HT1080 (cell line): ENCODE results near the gene APP. TPM values are rescaled to one million over a fixed set of nuclear protein-coding genes. Genes with fewer than 3 reads are reported as not detected.
"Not testable (repeated sequence)": the region's sequence is repeated elsewhere in the genome, so short reads cannot be mapped to it uniquely, and the experiment has no call there.

Source experiments
- DNase-seq: peaks from one replicate; pipeline ENCODE4 v3.0.0-alpha.2; 2015; ENCODE audit warnings: low read depth
- total RNA-seq: library from RNA; depleted of rRNA; stranded (reverse); fragments of >200 nt; shearing (Covaris generic); gene quantifications from 2 replicates; pipeline ENCODE4 v1.2.3, GENCODE V29; 2014

Gene APP
- total RNA-seq, 1 experiment from 2014 or later, result 235 TPM

DNA sequence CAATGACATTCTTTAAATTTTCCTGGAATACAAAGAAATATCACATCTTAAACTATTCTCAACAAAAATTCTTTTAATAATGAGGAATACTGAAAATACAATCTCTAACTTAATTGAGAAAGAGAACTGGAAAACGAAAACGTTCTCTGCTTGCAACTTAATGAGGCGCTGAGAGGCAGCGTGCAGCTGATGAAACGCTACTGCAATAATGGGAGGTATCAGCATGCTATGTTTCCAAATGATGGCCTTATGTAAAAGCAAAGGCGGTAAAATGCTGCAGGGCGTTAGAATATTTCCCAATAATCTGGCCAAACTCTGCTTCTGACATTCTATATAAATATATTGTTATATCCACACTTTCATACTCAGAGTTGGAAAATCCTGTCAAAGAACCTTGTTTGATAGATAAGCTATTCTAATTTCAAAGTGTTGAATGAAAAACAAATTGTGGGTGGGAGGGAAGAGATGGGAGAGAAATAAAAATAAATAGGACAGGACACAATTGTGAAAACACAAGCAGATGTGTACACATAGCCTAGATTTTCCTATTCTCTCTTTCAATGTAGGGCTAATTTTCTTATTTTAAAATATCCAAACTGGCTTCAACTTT lies 70.9 kb downstream of the APP start:
- no peak for DNase-seq

DNA sequence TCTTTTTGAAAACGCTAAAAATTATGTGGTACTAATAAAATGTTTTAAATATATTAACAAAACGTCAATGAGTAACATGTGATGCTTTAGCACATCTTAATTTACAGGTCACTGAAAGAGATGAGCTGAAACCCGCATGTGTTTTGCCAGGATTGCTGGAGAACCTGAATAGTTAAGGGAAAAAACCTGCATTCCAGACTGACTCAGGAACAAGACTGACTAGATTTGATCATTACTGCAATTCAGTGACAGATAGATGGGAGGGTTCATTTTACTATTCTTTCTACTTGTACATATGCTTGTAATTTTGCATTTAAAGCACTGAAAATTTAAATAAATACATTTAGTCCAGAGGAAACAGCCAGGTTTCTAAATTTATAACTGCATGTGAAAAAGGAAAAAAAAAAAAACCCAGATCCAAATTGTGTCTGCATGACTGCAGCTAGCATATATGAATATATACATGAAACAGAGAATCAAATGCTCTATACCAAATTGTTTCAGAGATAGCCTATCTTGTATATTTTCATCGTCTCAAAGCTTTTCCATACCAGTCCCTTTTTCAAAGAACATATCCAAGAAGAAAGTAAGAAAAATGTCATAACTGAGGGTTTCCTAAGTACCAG lies 71.7 kb downstream of the APP start:
- DNase-seq, result no peak

DNA sequence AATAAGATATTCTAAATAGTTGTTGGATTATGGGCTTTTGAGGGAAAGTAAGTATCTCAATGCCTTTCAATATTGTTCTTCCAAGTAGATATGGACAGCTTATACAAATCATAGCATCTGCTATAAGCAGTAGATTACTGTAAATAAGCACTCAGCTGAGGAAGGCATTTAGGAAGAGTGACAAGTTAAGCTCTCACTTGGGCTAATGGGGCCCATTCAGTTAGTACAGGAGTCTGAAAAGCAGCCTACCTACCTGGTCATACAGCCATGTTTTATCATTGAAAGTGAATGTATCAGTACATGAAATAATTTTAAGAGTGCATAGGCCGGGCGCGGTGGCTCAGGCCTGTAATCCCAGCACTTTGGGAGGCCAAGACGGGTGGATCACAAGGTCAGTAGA lies 73.1 kb downstream of the APP start:
- no peak for DNase-seq

DNA sequence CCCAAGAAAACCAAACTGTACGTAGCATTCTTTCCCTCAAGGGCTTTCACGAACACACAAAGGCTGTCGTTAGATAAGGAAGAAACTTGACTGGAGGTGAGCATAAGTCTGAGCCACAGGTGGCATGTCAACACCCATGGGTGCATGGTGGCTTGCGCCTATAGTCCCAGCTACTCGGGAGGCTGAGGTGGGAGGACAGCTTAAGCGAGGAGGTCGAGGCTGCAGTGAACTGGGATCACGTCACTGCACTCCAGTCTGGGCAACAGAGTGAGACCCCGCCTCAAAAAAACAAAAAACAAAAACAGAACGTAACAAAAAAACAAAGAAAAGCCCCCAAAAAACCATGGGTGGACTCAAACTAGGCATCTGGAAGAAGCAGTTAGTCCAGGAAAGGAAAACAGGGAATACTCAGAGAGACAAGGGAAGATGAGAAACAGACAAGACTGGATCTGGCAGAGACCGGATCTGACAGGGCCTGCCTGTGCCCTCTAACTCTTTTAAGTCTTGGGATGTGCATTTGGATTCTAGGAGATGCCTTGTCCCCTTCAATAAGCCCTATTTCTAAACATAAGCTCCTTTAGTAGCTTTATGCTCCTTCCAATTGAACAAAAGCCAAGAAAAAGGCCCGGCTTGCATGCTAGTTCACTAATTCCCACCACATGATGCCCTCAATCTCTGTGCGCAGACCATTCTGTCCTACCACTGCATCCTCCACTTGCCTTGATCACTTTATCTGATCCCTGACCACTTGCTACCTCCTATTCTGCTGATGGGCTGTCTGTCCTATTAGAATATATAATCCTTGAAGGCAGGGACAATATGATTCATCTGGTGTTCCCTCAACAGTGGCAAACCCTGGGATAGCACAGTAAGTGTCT lies 73.8 kb downstream of the APP start:
- no peak for DNase-seq

DNA sequence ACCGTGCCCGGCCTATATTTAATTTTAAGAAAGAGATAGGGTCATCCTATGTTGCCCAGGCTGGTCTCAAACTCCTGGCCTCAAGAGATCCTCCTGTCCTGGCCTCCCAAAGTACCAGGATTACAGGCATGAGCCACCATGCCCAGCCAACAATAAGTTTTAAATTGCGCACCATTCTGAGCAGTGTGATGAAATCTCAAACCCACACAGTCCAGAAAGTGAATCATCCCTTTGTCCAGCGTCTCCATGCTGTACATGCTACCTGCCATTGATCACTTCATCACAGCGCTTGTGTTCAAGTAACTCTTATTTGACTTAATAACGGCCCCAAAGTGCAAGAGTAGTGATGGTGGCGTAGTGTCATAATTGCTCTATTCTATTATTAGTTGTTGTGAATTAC lies 75.4 kb downstream of the APP start:
- DNase-seq, result no peak

DNA sequence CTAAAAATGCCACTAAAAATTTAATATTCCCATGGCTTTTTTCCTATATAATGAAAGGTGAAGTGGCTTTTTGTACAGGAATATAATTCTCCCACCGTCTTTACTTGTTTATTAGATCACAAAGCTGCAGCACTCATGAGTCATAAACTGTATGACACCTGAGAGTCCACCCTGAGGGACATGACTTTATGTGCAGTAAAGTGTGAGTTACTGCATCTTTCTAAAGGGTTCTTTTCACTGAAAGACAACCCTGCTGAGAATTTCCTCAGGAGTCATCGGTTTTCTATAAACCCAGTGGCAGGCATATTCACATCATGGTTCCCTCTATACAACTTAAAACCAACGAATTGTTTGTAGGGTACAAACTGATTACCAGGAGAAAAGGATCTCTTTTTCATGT lies 77.4 kb downstream of the APP start:
- DNase-seq, result peak; percentile 36

DNA sequence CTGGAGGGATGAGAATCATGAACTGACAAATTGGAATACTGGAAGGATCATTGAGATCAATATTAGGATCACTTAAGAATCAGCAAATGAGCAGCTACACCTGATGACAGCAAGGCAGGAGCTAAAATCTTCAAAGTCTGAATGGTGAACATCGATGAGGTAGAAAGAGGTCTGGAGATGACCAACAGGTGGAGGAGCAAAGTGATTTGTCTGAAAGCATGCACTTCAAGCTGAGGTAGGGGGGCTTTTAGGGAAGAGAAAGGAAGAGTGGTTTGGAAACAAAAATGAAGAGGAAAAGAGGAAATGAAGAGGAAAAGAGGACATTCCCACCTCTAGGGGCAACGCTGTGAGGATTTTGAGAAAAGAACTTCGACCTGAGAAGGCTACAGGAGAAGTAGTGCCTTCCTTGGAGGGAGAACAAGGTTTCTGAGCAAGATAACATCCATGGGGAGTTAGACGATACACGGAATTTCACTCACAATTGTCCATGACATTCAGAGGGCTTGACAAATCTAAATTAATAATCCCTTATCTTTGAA lies 79.0 kb downstream of the APP start:
- no peak for DNase-seq

DNA sequence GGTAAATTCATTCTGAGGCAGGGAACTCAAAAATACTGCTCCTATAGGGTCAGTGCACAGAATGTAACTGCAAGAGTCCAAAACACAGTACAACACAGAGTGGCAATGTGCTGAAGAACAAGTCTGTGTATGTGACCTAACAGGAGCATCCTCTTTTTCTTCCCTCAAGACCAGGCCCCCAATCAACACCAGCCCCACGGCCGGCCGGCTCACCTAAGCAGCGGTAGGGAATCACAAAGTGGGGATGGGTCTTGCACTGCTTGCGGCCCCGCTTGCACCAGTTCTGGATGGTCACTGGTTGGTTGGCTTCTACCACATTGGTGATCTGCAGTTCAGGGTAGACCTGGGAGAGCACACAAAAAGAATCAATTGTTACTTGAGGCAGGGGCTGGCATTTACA lies 80.8 kb downstream of the APP start:
- no peak for DNase-seq

DNA sequence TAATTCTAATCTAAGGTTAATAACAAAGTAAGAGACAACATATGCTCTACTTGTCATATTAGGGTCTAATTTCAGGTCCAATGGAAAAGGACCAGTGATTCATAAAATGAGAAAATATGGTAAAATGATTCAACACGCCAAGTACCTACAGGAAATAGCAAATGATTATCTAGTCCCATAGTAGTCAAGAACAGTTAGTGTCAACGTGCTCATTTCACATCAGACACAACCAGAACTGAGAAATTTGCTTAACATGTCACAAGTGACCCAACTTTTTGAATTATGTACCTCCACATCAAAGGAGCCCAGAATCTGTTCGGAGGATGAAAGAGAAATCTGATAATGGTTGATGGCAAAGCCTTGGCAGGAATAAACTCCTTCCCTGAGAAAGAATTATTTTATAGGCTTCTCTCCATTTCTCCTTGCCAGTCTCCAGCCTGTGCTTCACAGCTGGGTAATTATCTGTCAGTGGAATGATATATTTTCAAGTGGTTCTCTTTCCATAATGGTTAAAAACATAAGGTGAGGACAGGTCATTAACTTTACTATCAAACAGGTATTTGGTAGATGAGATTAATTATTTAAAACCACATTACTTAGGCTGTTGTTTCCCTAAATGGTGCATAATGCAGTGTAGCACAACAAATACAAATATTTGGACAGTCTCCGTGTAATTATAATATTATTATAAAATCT lies 83.2 kb downstream of the APP start:
- no peak for DNase-seq

DNA sequence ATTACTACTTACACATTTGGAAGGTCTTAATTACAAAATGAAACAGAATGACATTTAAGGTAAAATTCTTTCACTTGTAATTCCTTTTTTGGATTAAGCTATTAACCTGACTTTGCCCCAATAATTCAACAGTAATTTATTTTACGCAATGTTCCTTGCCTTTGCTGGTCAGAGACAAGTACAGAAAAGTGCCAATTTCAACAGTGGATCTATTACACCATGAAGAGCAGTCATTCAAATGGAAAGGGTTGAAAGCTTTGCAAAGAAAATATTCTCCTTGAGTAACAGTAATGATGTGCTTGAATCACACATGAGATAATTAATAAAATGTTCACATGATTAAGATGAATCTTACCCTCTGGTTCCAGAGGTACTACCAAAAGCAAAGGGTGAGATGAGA lies 84.7 kb downstream of the APP start:
- DNase-seq, result no peak

DNA sequence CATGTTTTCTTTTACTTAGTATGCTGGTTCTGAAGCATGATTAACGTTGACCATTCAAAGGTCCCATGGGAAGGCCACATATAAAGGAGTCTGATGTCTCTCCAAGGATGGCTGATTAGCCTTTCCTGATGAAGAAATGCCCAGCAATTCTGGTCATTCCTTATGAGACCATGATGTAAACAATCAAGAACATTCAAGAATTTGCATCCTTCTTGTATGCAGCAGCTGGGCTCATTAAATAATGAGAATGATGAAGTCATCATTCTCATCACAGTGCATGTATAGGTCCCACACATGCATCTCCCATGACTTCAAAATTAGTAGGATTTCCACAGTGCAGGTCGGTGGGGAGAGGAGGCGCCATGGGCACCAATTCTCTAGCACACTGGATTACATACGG lies 85.4 kb downstream of the APP start:
- DNase-seq, result no peak

DNA sequence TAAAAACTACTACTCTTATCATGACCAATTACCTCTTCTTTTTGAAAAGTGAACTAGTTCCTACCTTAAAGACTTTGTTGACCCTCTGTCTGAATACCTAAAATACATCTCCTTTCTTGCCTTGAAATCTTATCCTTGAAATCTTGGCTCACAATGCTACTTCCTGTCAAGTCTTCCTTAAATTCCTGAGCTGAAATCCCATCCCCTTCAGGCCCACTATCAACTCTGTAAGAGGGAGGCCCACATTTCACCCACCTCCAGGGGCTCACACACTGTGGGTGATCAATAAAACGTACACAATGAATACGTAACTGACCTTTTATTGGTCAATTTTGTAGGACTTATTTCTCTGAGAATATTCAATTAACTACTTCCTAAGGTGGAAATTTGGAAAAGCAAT lies 88.0 kb downstream of the APP start:
- no peak for DNase-seq

DNA sequence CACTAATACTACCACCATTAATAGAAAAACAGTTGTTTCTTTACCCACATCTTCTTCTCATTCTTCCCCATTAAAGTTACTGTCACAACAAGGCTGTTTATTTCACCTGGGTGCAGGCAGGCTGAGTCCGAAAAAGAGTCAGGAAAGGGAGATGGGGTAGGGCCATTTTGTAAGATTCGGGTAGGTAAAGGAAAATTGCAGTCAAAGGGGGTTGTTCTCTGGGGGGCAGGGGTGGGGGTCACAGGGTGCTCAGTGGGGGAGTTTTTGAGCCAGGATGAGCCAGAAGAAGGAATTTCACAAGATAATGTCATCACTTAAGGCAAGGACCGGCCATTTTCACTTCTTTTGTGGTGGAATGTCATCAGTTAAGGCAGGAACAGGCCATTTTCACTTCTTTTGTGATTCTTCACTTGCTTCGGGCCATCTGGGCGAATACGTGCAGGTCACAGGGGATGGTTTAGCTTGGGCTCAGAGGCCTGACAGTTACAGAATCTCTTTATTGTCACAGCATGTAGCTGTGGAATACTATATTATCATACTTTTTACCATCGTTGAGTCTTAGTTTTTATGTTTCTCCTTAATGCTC lies 89.3 kb downstream of the APP start:
- not testable (repeated sequence) for DNase-seq

DNA sequence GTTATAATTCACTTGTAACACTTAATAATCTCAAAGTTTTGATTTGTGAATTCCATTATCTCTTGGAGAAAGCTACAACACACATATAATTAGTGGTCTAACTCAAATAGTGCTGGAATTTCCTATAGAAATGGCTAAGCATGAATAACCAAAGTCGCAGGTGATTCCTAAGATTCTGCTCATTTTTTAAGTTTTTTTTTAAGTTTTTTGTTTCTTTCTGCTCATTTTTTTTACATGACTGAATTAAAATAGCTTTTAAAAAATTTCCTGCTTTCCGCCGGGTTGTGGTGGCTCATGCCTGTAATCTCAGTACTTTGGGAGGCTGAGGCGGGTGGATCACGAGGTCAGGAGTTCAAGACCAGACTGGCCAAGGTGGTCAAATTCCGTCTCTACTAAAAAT lies 90.4 kb downstream of the APP start:
- no peak for DNase-seq

DNA sequence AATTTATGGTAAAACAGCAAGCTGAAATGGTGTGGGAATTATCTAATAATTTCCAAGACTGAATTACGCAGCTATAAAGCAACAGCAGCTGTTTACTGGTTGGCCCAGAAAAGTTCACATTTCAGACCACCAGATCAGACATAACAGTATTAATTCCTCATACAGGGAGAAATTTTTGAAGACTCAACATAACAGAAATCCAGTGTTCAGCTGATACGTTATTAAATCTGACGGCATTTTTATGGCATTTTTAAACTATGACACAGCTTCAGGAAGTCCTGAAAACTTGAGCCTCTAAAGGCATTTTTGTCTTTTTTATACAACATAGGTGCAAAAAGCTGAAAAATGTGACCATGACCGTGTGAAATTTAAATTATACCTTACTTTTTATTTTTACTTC lies 91.2 kb downstream of the APP start:
- DNase-seq, result no peak

DNA sequence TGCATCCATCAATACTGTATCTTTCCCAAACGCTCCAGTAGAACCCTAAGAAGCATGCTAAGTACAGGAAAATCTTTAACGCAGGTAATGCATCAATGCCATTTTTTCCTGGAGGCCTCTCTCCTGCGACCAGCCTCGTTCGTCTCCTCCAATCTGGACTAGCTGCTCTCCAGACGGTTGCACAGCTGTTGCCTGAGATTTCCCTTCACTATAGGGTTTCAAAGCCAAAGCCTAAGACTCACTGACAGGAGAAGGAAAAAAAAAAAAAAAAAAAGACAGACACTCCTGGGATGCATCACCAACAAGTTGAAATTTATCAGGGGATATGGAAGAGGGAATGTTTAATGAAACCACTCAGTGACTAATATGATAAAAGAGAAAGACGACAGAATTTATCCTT lies 93.0 kb downstream of the APP start:
- DNase-seq, result no peak

DNA sequence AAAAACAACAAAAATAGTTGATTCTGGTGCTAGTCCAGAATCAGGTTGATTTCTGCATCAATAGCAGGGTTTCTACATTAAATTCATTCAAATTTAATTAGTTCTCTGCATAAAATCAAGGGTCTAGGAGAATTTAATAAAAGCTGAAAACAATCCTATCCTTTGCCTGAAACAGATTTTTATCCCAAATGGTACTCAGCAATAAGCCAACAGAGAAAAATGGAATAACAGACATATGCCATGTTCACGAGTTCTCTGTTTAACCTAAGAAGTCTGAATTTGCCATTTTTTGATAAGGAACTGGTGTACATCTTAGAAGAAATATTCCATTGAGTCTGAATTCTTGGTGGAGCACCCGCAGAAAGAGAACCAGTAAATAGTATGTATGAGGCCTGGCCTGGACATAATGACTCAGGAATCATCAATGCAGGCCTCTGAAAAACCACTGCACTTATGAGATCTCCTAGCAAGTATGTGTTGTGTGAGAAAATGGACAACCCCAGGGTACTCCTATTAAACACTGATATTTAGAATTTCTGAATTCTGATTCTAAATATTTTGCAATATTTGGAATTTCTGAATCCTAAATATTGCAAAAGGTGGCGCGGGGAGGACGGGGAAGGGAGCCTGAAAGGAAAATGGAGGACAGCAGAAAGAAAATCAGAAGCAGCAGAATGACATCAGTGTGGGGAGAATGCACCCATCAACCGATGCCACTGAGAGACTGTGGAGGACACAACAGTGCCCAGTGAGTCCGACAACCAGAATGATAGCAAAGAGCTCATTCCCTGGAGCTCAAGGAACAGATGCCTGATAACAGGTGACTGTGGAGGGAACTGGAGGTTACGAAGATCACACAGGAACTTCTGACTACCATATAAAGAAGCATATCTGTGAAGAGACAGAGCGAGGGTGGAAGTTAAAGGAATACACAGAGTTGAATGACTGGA lies 97.6 kb downstream of the APP start:
- peak; percentile 43 for DNase-seq

DNA sequence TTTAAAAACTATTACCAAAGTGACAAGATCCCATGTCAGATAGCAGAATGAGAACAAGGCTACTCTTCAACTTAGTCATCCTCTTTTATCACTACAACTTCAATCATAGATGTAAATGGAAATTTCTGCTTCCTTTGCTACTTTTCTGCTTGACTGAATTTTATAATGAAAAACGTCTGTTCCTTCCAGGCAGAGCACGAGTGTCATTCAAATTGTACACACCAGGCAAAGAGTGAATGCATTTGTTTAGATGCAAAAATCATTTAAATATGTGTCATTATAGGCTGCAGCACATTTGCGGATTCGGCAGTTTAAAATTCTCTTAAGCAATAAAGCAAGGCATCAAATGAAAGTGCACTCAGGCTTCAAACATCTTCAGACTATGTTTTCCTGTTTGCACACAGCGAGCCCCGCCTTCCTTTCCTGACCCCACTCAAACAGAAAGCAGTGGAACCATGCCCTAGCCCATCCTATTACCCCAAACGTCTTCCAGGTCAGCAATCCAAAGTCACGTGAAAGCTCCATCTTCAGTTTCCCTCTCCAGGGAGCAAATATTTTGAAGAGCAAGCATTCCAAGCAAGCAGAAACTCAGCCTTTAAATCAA lies 99.6 kb downstream of the APP start:
- DNase-seq, result no peak

DNA sequence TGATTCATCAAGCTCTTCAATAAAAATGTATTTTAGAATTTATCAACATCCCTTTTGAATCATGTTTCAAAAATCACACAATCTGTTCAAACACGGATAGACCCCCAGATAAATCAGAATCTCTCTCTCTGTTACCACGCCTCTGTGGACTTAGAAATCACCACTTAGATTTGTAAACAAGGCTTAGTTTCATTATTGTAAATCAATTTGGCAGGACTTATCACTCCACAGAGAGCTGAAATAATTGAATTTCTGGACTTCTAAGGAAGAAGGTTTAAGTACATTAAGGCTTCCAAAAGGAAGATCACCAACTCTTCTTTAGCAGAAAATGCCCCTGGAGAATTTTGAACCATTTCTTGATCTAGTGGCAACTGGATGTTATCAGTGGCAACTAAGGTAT lies 100.4 kb downstream of the APP start:
- no peak for DNase-seq

DNA sequence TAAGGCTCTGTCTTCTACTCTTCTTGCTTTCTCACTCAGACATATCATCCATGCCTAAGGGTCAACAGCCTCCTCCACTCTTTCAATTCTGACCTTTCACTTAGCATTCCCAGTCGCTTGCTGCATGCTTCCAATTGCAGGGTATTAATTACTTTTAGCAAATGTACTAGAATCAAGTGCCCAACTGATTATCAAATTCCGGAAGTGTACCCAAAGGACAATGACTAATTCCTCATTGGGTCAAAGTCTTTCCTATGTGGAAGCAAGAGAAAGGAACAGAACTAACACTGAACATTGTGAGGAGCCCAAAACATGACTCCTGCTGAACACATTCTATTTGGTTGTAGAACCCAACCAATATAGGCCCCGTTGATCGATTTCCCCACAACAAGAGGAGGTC lies 101.8 kb downstream of the APP start:
- no peak for DNase-seq
